DND-41 (cell line): ENCODE measurements around the gene CHN2.

Source experiments
- ATAC-seq: fragments of 200-7000 bp; cut with Tn5 transposase; 3 replicates; pipeline ENCODE4 v1.9.1; 2021; ENCODE audit warnings: low read depth; ENCODE audit not compliant: insufficient read depth
- DNase-seq: peaks from one replicate; pipeline ENCODE4 v3.0.0-alpha.2; 2020
- H2AFZ ChIP-seq: 2 replicates; pipeline ENCODE4 v1.6.0; 2012; ENCODE audit warnings: low read depth, low read length
- H3K27ac ChIP-seq: 2 replicates; pipeline ENCODE4 v1.5.1; 2012; ENCODE audit warnings: low read length, inconsistent platforms
- H3K27me3 ChIP-seq: fragments of 200-600 bp; sonication (generic); 2 replicates; pipeline ENCODE4 v1.6.0; 2012; ENCODE audit warnings: low read length, mild to moderate bottlenecking, inconsistent platforms; ENCODE audit not compliant: insufficient read depth, poor library complexity
- H3K36me3 ChIP-seq: 2 replicates; pipeline ENCODE4 v1.5.1; 2012; ENCODE audit warnings: low read length, inconsistent platforms; ENCODE audit not compliant: insufficient read depth
- H3K4me1 ChIP-seq: 2 replicates; pipeline ENCODE4 v1.5.1; 2012; ENCODE audit warnings: mild to moderate bottlenecking, low read length; ENCODE audit not compliant: insufficient read depth
- H3K4me2 ChIP-seq: 2 replicates; pipeline ENCODE4 v1.6.0; 2012; ENCODE audit warnings: mild to moderate bottlenecking, moderate library complexity, low read length, inconsistent platforms; ENCODE audit not compliant: insufficient read depth
- H3K4me3 ChIP-seq, 2 experiments: fragments of 200-600 bp in 1 of 2; shearing (Covaris generic) in 1 of 2; 2 replicates each; pipeline ENCODE4 v1.5.1; 2012 to 2016; ENCODE audit warnings: inconsistent platforms in 2 of 2, low read length in 2 of 2, mild to moderate bottlenecking in 2 of 2, low read depth in 1 of 2, moderate library complexity in 1 of 2
- H3K79me2 ChIP-seq: 2 replicates; pipeline ENCODE4 v1.6.0; 2012; ENCODE audit warnings: low read length, inconsistent platforms; ENCODE audit not compliant: insufficient read depth
- H3K9ac ChIP-seq: 2 replicates; pipeline ENCODE4 v1.6.0; 2012; ENCODE audit warnings: low read depth, mild to moderate bottlenecking, inconsistent platforms, low read length, moderate library complexity
- H3K9me3 ChIP-seq: 2 replicates; pipeline ENCODE4 v1.5.1; 2012; ENCODE audit warnings: low read length, moderate library complexity, mild to moderate bottlenecking, inconsistent platforms; ENCODE audit not compliant: insufficient read depth, severe bottlenecking
- H4K20me1 ChIP-seq: 2 replicates; pipeline ENCODE4 v1.6.0; 2012; ENCODE audit warnings: low read length; ENCODE audit not compliant: insufficient read depth
- CTCF ChIP-seq: IDR thresholded peaks from 2 replicates; pipeline ENCODE4 v1.5.1; 2012; ENCODE audit warnings: borderline replicate concordance, low read length, moderate library complexity, mild to moderate bottlenecking; ENCODE audit not compliant: poor library complexity, severe bottlenecking; ENCODE audit errors: extremely low read depth
- EZH2 ChIP-seq: IDR thresholded peaks from 3 replicates; pipeline ENCODE4 v1.6.1; 2012; ENCODE audit warnings: borderline replicate concordance, low read depth, mild to moderate bottlenecking, moderate library complexity, low read length, inconsistent platforms; ENCODE audit not compliant: severe bottlenecking

Gene CHN2

GRCh38 chr7:29285861-29286260 is 91.3 kb downstream of the CHN2 start:
- H3K9me3 ChIP-seq, result no peaks in the 10 kb centered on the region
- H3K36me3 ChIP-seq, result no peaks in the 10 kb centered on the region
- ATAC-seq, result no peak
- H3K9ac ChIP-seq, result no peak overlapping the region
- no peak overlapping the region for H3K27ac ChIP-seq
- no peak overlapping the region for H3K4me2 ChIP-seq
- peaks cover 3% of the 10 kb centered on the region; the same call in 1 of the 2 replicates for H4K20me1 ChIP-seq
- no peak overlapping the region for H2AFZ ChIP-seq
- H3K27me3 ChIP-seq, result no peaks in the 10 kb centered on the region
- no peak overlapping the region for H3K4me3 ChIP-seq
- H3K4me1 ChIP-seq, result peaks cover 19% of the 10 kb centered on the region
- DNase-seq, result no peak
- no peaks in the 10 kb centered on the region for H3K79me2 ChIP-seq
- TF ChIP-seq CTCF, result no peak
- TF ChIP-seq EZH2, result no peak

- peaks cover 19% of the 10 kb centered on the region for H3K4me1 ChIP-seq
- DNase-seq (no peak), ATAC-seq (no peak)
- no peaks in the 10 kb centered on the region for H3K27me3 ChIP-seq
- H3K4me3 ChIP-seq, result no peak overlapping the region
- no peak overlapping the region for H2AFZ ChIP-seq
- peaks cover 3% of the 10 kb centered on the region; the same call in 1 of the 2 replicates for H4K20me1 ChIP-seq
- no peaks in the 10 kb centered on the region for H3K36me3 ChIP-seq
- no peak overlapping the region for H3K9ac ChIP-seq
- no peaks in the 10 kb centered on the region for H3K9me3 ChIP-seq
- no peak overlapping the region for H3K4me2 ChIP-seq
- TF ChIP-seq EZH2, result no peak
- TF ChIP-seq CTCF, result no peak
- no peaks in the 10 kb centered on the region for H3K79me2 ChIP-seq
- H3K27ac ChIP-seq, result no peak overlapping the region
These were observed 92.8 kb downstream of the CHN2 start for GRCh38 chr7:29287366-29287765.

- H3K9me3 ChIP-seq, result no peaks in the 10 kb centered on the region
- H3K27ac ChIP-seq, result no peak overlapping the region
- no peaks in the 10 kb centered on the region for H3K36me3 ChIP-seq
- TF ChIP-seq EZH2 (no peak), CTCF (no peak)
- H3K4me2 ChIP-seq, result no peak overlapping the region
- 0 out of 2 replicates have a peak, but pooled peaks cover 3% of the 10 kb centered on the region for H4K20me1 ChIP-seq
- H3K4me1 ChIP-seq, result peaks cover 19% of the 10 kb centered on the region
- no peak overlapping the region for H3K9ac ChIP-seq
- no peaks in the 10 kb centered on the region for H3K27me3 ChIP-seq
- H2AFZ ChIP-seq, result no peak overlapping the region
- no peak overlapping the region for H3K4me3 ChIP-seq
- DNase-seq (no peak), ATAC-seq (no peak)
- H3K79me2 ChIP-seq, result no peaks in the 10 kb centered on the region
These were observed 93.9 kb downstream of the CHN2 start for GRCh38 chr7:29288181-29289091.
